HG02588 (cell line): ENCODE data around the gene TRDMT1.

Experiments
- ATAC-seq: cut with Tn5 transposase; IDR thresholded peaks from one replicate; pipeline ENCODE4 v1.9.1; 2021; ENCODE audit warnings: mild to moderate bottlenecking, moderate library complexity; ENCODE audit not compliant: unreplicated experiment

TRDMT1 gene

GRCh38 chr10:17231788-17232187, 30.3 kb upstream of the TRDMT1 start:
- no peak for ATAC-seq

GRCh38 chr10:17229967-17230682, 28.7 kb upstream of the TRDMT1 start:
- peak; percentile 43 for ATAC-seq

GRCh38 chr10:17229717-17229966, 28.2 kb upstream of the TRDMT1 start:
- peak; percentile 2 for ATAC-seq

- ATAC-seq: peak; percentile 25
These were observed 27.7 kb upstream of the TRDMT1 start for GRCh38 chr10:17229016-17229716.

GRCh38 chr10:17228091-17229015, 26.9 kb upstream of the TRDMT1 start, which contains the start of gene VIM:
Gene VIM (plus strand): TSS chr10:17228241. CDS start chr10:17229423, 1,182 bp downstream.
- peak; percentile 34 for ATAC-seq

- ATAC-seq: peak; percentile 28
These were observed 26.1 kb upstream of the TRDMT1 start for GRCh38 chr10:17227367-17228090.

- no peak for ATAC-seq
These were observed 25.4 kb upstream of the TRDMT1 start for GRCh38 chr10:17226891-17227303.

GRCh38 chr10:17225808-17226207, 24.3 kb upstream of the TRDMT1 start:
- no peak for ATAC-seq

GRCh38 chr10:17222329-17222728, 20.9 kb upstream of the TRDMT1 start:
- no peak for ATAC-seq

GRCh38 chr10:17220652-17221100, 19.2 kb upstream of the TRDMT1 start:
- no peak for ATAC-seq

GRCh38 chr10:17219024-17219423, 17.6 kb upstream of the TRDMT1 start:
- no peak for ATAC-seq

- ATAC-seq: no peak
These were observed 16.3 kb upstream of the TRDMT1 start for GRCh38 chr10:17217631-17218232.

- no peak for ATAC-seq
These were observed 15.5 kb upstream of the TRDMT1 start for GRCh38 chr10:17216901-17217395.

- ATAC-seq: peak; percentile 100
These were observed 14.9 kb upstream of the TRDMT1 start for GRCh38 chr10:17216217-17216900.

- no peak for ATAC-seq
These were observed 14.3 kb upstream of the TRDMT1 start for GRCh38 chr10:17215782-17216122.

GRCh38 chr10:17214971-17215781, 13.7 kb upstream of the TRDMT1 start:
- ATAC-seq: no peak

GRCh38 chr10:17214526-17214925, 13.1 kb upstream of the TRDMT1 start:
- ATAC-seq: no peak

GRCh38 chr10:17213646-17214349, 12.3 kb upstream of the TRDMT1 start:
- ATAC-seq: no peak
